ENCODE measurements around the gene CXorf66.
"Not testable (repeated sequence)": the region's sequence is repeated elsewhere in the genome, so short reads cannot be mapped to it uniquely, and the experiment has no call there.

The CXorf66 gene

GRCh38 chrX:139965421-139965820 is at the start of gene CXorf66:
Gene CXorf66 (minus strand): TSS chrX:139965521. CDS start chrX:139965496, 25 bp downstream.
- no peak for DNase-seq (ENCODE audit: low read depth in 2 of 2)

GRCh38 chrX:139982856-139983255 is 17.5 kb upstream of the CXorf66 start:
- DNase-seq (ENCODE audit: low read depth in 2 of 2): no peak

- DNase-seq (ENCODE audit: low read depth in 2 of 2): no peak
These were observed 9.2 kb upstream of the CXorf66 start for GRCh38 chrX:139974471-139974870.

GRCh38 chrX:139972629-139973624 is 7.6 kb upstream of the CXorf66 start:
- DNase-seq (ENCODE audit: low read depth in 2 of 2): no peak

- DNase-seq (ENCODE audit: low read depth in 2 of 2): no peak
These were observed 6.8 kb upstream of the CXorf66 start for GRCh38 chrX:139972113-139972512.

- no peak for DNase-seq (ENCODE audit: low read depth in 2 of 2)
These were observed 6.1 kb upstream of the CXorf66 start for GRCh38 chrX:139971394-139971749.

GRCh38 chrX:139969286-139969685 is 4.0 kb upstream of the CXorf66 start:
- no peak for DNase-seq (ENCODE audit: low read depth in 2 of 2)

- DNase-seq (ENCODE audit: low read depth in 2 of 2): no peak
These were observed 2.4 kb upstream of the CXorf66 start for GRCh38 chrX:139967750-139968149.

GRCh38 chrX:139967300-139967699 is 2.0 kb upstream of the CXorf66 start:
- DNase-seq (ENCODE audit: low read depth in 2 of 2): no peak

- DNase-seq (ENCODE audit: low read depth in 2 of 2): not testable (repeated sequence)
These were observed 838 bp upstream of the CXorf66 start for GRCh38 chrX:139966159-139966558.

- DNase-seq (ENCODE audit: low read depth in 2 of 2): not testable (repeated sequence)
These were observed 4.2 kb downstream of the CXorf66 start for GRCh38 chrX:139961091-139961490.

GRCh38 chrX:139949703-139950102 is 15.6 kb downstream of the CXorf66 start:
- no peak for DNase-seq (ENCODE audit: low read depth in 2 of 2)

- no peak for DNase-seq (ENCODE audit: low read depth in 2 of 2)
These were observed 20.2 kb downstream of the CXorf66 start for GRCh38 chrX:139945075-139945474.

- no peak for DNase-seq (ENCODE audit: low read depth in 2 of 2)
These were observed 29.1 kb downstream of the CXorf66 start for GRCh38 chrX:139936259-139936658.

GRCh38 chrX:139933904-139934303 is 31.4 kb downstream of the CXorf66 start:
- DNase-seq (ENCODE audit: low read depth in 2 of 2): no peak

- peak; percentile 73 to 74 for DNase-seq (ENCODE audit: low read depth in 2 of 2)
These were observed 32.2 kb downstream of the CXorf66 start, which contains the start of gene ATP11C for GRCh38 chrX:139932901-139933796. Gene ATP11C (minus strand): TSS chrX:139933053. CDS start chrX:139932042, 1,011 bp downstream.

GRCh38 chrX:139932073-139932900 is 33.0 kb downstream of the CXorf66 start:
- no peak for DNase-seq (ENCODE audit: low read depth in 2 of 2)

GRCh38 chrX:139931646-139932072 is 33.7 kb downstream of the CXorf66 start:
- DNase-seq (ENCODE audit: low read depth in 2 of 2): no peak

GRCh38 chrX:139930916-139931645 is 34.2 kb downstream of the CXorf66 start:
- no peak for DNase-seq (ENCODE audit: low read depth in 2 of 2)

GRCh38 chrX:139930401-139930800 is 34.9 kb downstream of the CXorf66 start:
- no peak for DNase-seq (ENCODE audit: low read depth in 2 of 2)

- DNase-seq (ENCODE audit: low read depth in 2 of 2): no peak
These were observed 35.4 kb downstream of the CXorf66 start for GRCh38 chrX:139929876-139930275.
